NCI-H1436 treated with DMSO at 0.1 percent for 48 hours (cell line): Measurements from ENCODE around the gene CADPS2.
"Not testable (repeated sequence)": the region's sequence is repeated elsewhere in the genome, so short reads cannot be mapped to it uniquely, and the experiment has no call there.

ENCODE experiments used
- DNase-seq: peaks from one replicate; lab custom pipeline; 2025; lab: John Stamatoyannopoulos, UW

CADPS2 gene

GRCh38 chr7:122674502-122674901 lies 211.8 kb downstream of the CADPS2 start:
- DNase-seq = no peak

- DNase-seq = no peak
Measured at GRCh38 chr7:122673951-122674350, 212.3 kb downstream of the CADPS2 start.

GRCh38 chr7:122672536-122672935 lies 213.7 kb downstream of the CADPS2 start:
- DNase-seq = no peak

GRCh38 chr7:122663733-122664132 lies 222.5 kb downstream of the CADPS2 start:
- DNase-seq = no peak

- DNase-seq = no peak
Measured at GRCh38 chr7:122658856-122659255, 227.4 kb downstream of the CADPS2 start.

- DNase-seq = no peak
Measured at GRCh38 chr7:122653685-122654084, 232.6 kb downstream of the CADPS2 start.

- DNase-seq = no peak
Measured at GRCh38 chr7:122652876-122653275, 233.4 kb downstream of the CADPS2 start.

GRCh38 chr7:122651451-122651850 lies 234.8 kb downstream of the CADPS2 start:
- DNase-seq = no peak

GRCh38 chr7:122643250-122643649 lies 243.0 kb downstream of the CADPS2 start:
- no peak for DNase-seq

- no peak for DNase-seq
Measured at GRCh38 chr7:122638459-122638858, 247.8 kb downstream of the CADPS2 start.

GRCh38 chr7:122637784-122638183 lies 248.5 kb downstream of the CADPS2 start:
- DNase-seq = no peak

- not testable (repeated sequence) for DNase-seq
Measured at GRCh38 chr7:122635481-122635880, 250.8 kb downstream of the CADPS2 start.

GRCh38 chr7:122633472-122633871 lies 252.8 kb downstream of the CADPS2 start:
- DNase-seq = no peak

- no peak for DNase-seq
Measured at GRCh38 chr7:122632238-122632637, 254.0 kb downstream of the CADPS2 start.

GRCh38 chr7:122629412-122629953 lies 256.8 kb downstream of the CADPS2 start:
- no peak for DNase-seq

GRCh38 chr7:122628651-122629411 lies 257.4 kb downstream of the CADPS2 start:
- DNase-seq = no peak

- peak; percentile 0 for DNase-seq
Measured at GRCh38 chr7:122626785-122627184, 259.5 kb downstream of the CADPS2 start.

- DNase-seq = no peak
Measured at GRCh38 chr7:122622682-122623081, 263.6 kb downstream of the CADPS2 start.

GRCh38 chr7:122619664-122620063 lies 266.6 kb downstream of the CADPS2 start:
- DNase-seq = no peak

- no peak for DNase-seq
Measured at GRCh38 chr7:122618585-122619189, 267.6 kb downstream of the CADPS2 start.

GRCh38 chr7:122616951-122617350 lies 269.3 kb downstream of the CADPS2 start:
- DNase-seq = no peak

- DNase-seq = no peak
Measured at GRCh38 chr7:122605929-122606328, 280.3 kb downstream of the CADPS2 start.

GRCh38 chr7:122604251-122604650 lies 282.0 kb downstream of the CADPS2 start:
- DNase-seq = no peak
